Panc1 (cell line): ENCODE measurements around the gene ZNF862. TPM values are rescaled to one million over a fixed set of nuclear protein-coding genes. Genes with fewer than 3 reads are reported as not detected.

Experiments used
- ATAC-seq: fragments of 200-7000 bp; cut with Tn5 transposase; 2 replicates; pipeline ENCODE4 v1.9.1; 2020; ENCODE audit warnings: mild to moderate bottlenecking, moderate library complexity
- BruUV-seq: library from RNA; stranded (reverse); fragments of 400-500 nt; replicated peaks from 2 replicates; lab custom pipeline; 2021; lab: Mats Ljungman, UMichigan
- CTCF ChIA-PET: fragments of 300-600 bp; sonication (Branson Sonifier 250); formaldehyde crosslinking; loops from one replicate; lab custom pipeline; 2022; ENCODE audit warnings: antibody characterized with exemption; lab: Charles Lee
- POLR2A ChIA-PET: fragments of 300-600 bp; sonication (Branson Sonifier 250); formaldehyde crosslinking; loops from one replicate; lab custom pipeline; 2022; ENCODE audit warnings: antibody characterized with exemption; lab: Charles Lee
- DNase-seq: peaks from one replicate; pipeline ENCODE4 v3.0.0-alpha.2; 2010; ENCODE audit warnings: low read depth, low spot score
- H3K27ac ChIP-seq: 2 replicates; pipeline ENCODE4 v1.5.1; 2011; ENCODE audit warnings: mild to moderate bottlenecking, low read length, inconsistent platforms
- H3K27me3 ChIP-seq: fragments of 200-500 bp; sonication (Bioruptor generic); 2 replicates; pipeline ENCODE4 v1.6.0; 2014; ENCODE audit warnings: low read length, inconsistent platforms; ENCODE audit not compliant: control insufficient read depth, insufficient read depth
- H3K36me3 ChIP-seq: fragments of 200-500 bp; sonication (Bioruptor generic); 2 replicates; pipeline ENCODE4 v1.5.1; 2014; ENCODE audit warnings: inconsistent platforms, mild to moderate bottlenecking, low read length, moderate library complexity; ENCODE audit not compliant: control insufficient read depth, insufficient read depth
- H3K4me1 ChIP-seq: 2 replicates; pipeline ENCODE4 v1.5.1; 2011; ENCODE audit warnings: inconsistent platforms, mild to moderate bottlenecking, low read length, moderate library complexity; ENCODE audit not compliant: control insufficient read depth, insufficient read depth
- H3K4me3 ChIP-seq, 2 experiments: 2 replicates each; pipeline ENCODE4 v1.5.1; 2011 to 2012; ENCODE audit warnings: low read depth in 2 of 2, low read length in 2 of 2, mild to moderate bottlenecking in 2 of 2, inconsistent platforms in 1 of 2, moderate library complexity in 1 of 2
- H3K9me3 ChIP-seq: fragments of 200-500 bp; sonication (Bioruptor generic); 2 replicates; pipeline ENCODE4 v1.5.1; 2014; ENCODE audit warnings: low read depth, mild to moderate bottlenecking, inconsistent platforms, low read length, moderate library complexity; ENCODE audit not compliant: control insufficient read depth, insufficient read depth
- CTCF ChIP-seq: fragments of 450-650 bp; IDR thresholded peaks from 2 replicates; pipeline ENCODE4 v1.5.1; 2017; ENCODE audit warnings: mild to moderate bottlenecking
- REST ChIP-seq, 2 experiments: IDR thresholded peaks; 2 replicates each; pipeline ENCODE4 v1.6.1; 2011 to 2012; ENCODE audit warnings: low read depth in 2 of 2, control low read depth in 1 of 2, low read length in 1 of 2, mild to moderate bottlenecking in 1 of 2, moderate library complexity in 1 of 2; ENCODE audit not compliant: insufficient read depth in 1 of 2
- in situ Hi-C: cut with HindIII; loops from 2 replicates; pipeline ENCODE4 v1.10.0; 2016; ENCODE audit warnings: low sequenced_read_pairs, low pct_unique_long_range_greater_than_20kb
- intact Hi-C: fragments of 100-400 bp; cut with micrococcal nuclease; formaldehyde crosslinking; loops from one replicate; pipeline ENCODE4 v1.10.0; 2022; ENCODE audit not compliant: unreplicated experiment
- total RNA-seq: library from RNA; stranded (reverse); gene quantifications from one replicate; pipeline ENCODE4 v1.2.1, GENCODE V29; 2021; ENCODE audit not compliant: unreplicated experiment

ZNF862 gene
- total RNA-seq, 1 experiment from 2014 or later = 6.8 TPM

- in situ Hi-C loops (no loop called here), intact Hi-C loops (loop anchor here (5.0 kb wide), 2 partner anchors 167 to 397 kb away; no protein-coding TSS in a partner anchor)
- POLR2A ChIA-PET = no interaction called here
These were observed 42.6 kb downstream of the ZNF862 start for GRCh38 chr7:149880638-149881311.

More at GRCh38 chr7:149880638-149881311, 42.6 kb downstream of the ZNF862 start:
- CTCF ChIA-PET = interaction anchor here (0.7 kb wide), 1 partner anchor 572 kb away, joined by 3 read pairs; no protein-coding TSS in a partner anchor
- Histone ChIP-seq H3K4me1 (no peaks in the 10 kb centered on the region; the same call in 1 of the 2 replicates), H3K4me3 (no peak overlapping the region), H3K27me3 (no peaks in the 10 kb centered on the region), H3K9me3 (no peaks in the 10 kb centered on the region), H3K27ac (no peak overlapping the region), H3K36me3 (no peaks in the 10 kb centered on the region)
- no peak for TF ChIP-seq REST (IDR thresholded peaks at IDR 0.05; ENCODE audit: insufficient read depth in 1 of 2, low read depth in 2 of 2, low read length in 1 of 2)
- TF ChIP-seq CTCF = no peak
- BruUV-seq = no TSS peak
- DNase-seq (no peak), ATAC-seq (no peak)
